Right atrium auricular region (tissue), 2 donors: ENCODE data around the gene BEST3. TPM values are rescaled to one million over a fixed set of nuclear protein-coding genes. Genes with fewer than 3 reads are reported as not detected.
A peak's percentile ranks its signal among the peaks of the same experiment; 100 is the strongest.

Experiments
- DNase-seq: peaks from one replicate; pipeline ENCODE4 v3.0.0-alpha.2; 2019; ENCODE audit warnings: low spot score
- H3K27ac ChIP-seq, 2 donors: fragments of 200-600 bp; sonication (generic); 1 replicate in 1 of 2; 2 replicates in 1 of 2; pipeline ENCODE4 v1.5.1; 2016 to 2019
- H3K27me3 ChIP-seq, 2 donors: fragments of 200-600 bp; sonication (generic); one replicate each; pipeline versions ENCODE4 v1.5.1 to v1.6.0; 2017 to 2019
- H3K36me3 ChIP-seq: fragments of 200-600 bp; sonication (generic); one replicate; pipeline ENCODE4 v1.5.1; 2016
- H3K4me1 ChIP-seq, 2 donors: fragments of 200-600 bp; sonication (generic); one replicate each; pipeline versions ENCODE4 v1.5.1 to v1.6.0; 2017 to 2019
- H3K4me3 ChIP-seq, 2 donors: fragments of 200-600 bp; sonication (generic); 1 replicate in 1 of 2; 2 replicates in 1 of 2; pipeline ENCODE4 v1.5.1; 2017 to 2019; ENCODE audit warnings: mild to moderate bottlenecking in 1 of 2, moderate library complexity in 1 of 2
- H3K9me3 ChIP-seq, 2 donors: fragments of 200-600 bp; sonication (generic); one replicate each; pipeline ENCODE4 v1.5.1; 2019
- CTCF ChIP-seq, 2 donors: fragments of 200-600 bp; sonication (generic); IDR thresholded peaks; one replicate each; pipeline ENCODE4 v1.5.1; 2019; ENCODE audit warnings: antibody characterized with exemption in 2 of 2
- total RNA-seq, 2 donors: library from RNA; depleted of rRNA; stranded (reverse); fragments of >200 nt; gene quantifications; one replicate each; pipeline ENCODE4 v1.1.0, GENCODE V29; 2016

Gene BEST3
- total RNA-seq, 2 donors from 2014 or later, result 1.4 TPM; not detected in 1

GRCh38 chr12:69732088-69732487, 33.0 kb upstream of the BEST3 start:
- no peaks in the 10 kb centered on the region for H3K9me3 ChIP-seq
- no peak overlapping the region for H3K4me3 ChIP-seq
- H3K27me3 ChIP-seq, result no peaks in the 10 kb centered on the region
- TF ChIP-seq CTCF (IDR thresholded peaks at IDR 0.05), result no peak
- no peaks in the 10 kb centered on the region for H3K36me3 ChIP-seq
- DNase-seq, result no peak
- H3K4me1 ChIP-seq, result no peaks in the 10 kb centered on the region
- H3K27ac ChIP-seq, result no peak overlapping the region

- peaks cover 0 to 5% of the 10 kb centered on the region in 2 donors for H3K9me3 ChIP-seq
- DNase-seq, result no peak
- H3K36me3 ChIP-seq, result no peaks in the 10 kb centered on the region
- H3K4me3 ChIP-seq, result no peak overlapping the region
- H3K27ac ChIP-seq, result peak overlapping the region in 1 of 2 donors; percentile 37
- TF ChIP-seq CTCF (IDR thresholded peaks at IDR 0.05), result no peak
- H3K4me1 ChIP-seq, result no peaks in the 10 kb centered on the region
- H3K27me3 ChIP-seq, result no peaks in the 10 kb centered on the region
These were observed 27.8 kb upstream of the BEST3 start for GRCh38 chr12:69726922-69727321.

- Histone ChIP-seq H3K27ac (no peak overlapping the region), H3K4me3 (no peak overlapping the region), H3K9me3 (peaks cover 0 to 5% of the 10 kb centered on the region in 2 donors), H3K36me3 (no peaks in the 10 kb centered on the region), H3K4me1 (no peaks in the 10 kb centered on the region), H3K27me3 (no peaks in the 10 kb centered on the region)
- DNase-seq, result no peak
- no peak for TF ChIP-seq CTCF (IDR thresholded peaks at IDR 0.05)
These were observed 21.6 kb upstream of the BEST3 start for GRCh38 chr12:69720750-69721149.

- H3K4me3 ChIP-seq, result no peak overlapping the region
- no peaks in the 10 kb centered on the region for H3K27me3 ChIP-seq
- no peak for DNase-seq
- no peak for TF ChIP-seq CTCF (IDR thresholded peaks at IDR 0.05)
- no peaks in the 10 kb centered on the region for H3K36me3 ChIP-seq
- peaks cover 0 to under 1% of the 10 kb centered on the region in 2 donors for H3K9me3 ChIP-seq
- H3K27ac ChIP-seq, result no peak overlapping the region
- no peaks in the 10 kb centered on the region for H3K4me1 ChIP-seq
These were observed 20.5 kb upstream of the BEST3 start for GRCh38 chr12:69719336-69720316.

- H3K9me3 ChIP-seq, result no peaks in the 10 kb centered on the region
- H3K27ac ChIP-seq, result no peak overlapping the region
- H3K4me1 ChIP-seq, result no peaks in the 10 kb centered on the region
- TF ChIP-seq CTCF (IDR thresholded peaks at IDR 0.05), result no peak
- no peaks in the 10 kb centered on the region for H3K27me3 ChIP-seq
- no peak overlapping the region for H3K4me3 ChIP-seq
- DNase-seq, result no peak
- no peaks in the 10 kb centered on the region for H3K36me3 ChIP-seq
These were observed 15.4 kb upstream of the BEST3 start for GRCh38 chr12:69714542-69714941.
